LNCAP (cell line): ENCODE data around the gene CRAMP1.

ENCODE experiments used
- CTCF ChIP-seq: fragments of 450-650 bp; IDR thresholded peaks from 2 replicates; pipeline ENCODE4 v1.5.1; 2017; ENCODE audit warnings: mild to moderate bottlenecking

Gene CRAMP1

DNA sequence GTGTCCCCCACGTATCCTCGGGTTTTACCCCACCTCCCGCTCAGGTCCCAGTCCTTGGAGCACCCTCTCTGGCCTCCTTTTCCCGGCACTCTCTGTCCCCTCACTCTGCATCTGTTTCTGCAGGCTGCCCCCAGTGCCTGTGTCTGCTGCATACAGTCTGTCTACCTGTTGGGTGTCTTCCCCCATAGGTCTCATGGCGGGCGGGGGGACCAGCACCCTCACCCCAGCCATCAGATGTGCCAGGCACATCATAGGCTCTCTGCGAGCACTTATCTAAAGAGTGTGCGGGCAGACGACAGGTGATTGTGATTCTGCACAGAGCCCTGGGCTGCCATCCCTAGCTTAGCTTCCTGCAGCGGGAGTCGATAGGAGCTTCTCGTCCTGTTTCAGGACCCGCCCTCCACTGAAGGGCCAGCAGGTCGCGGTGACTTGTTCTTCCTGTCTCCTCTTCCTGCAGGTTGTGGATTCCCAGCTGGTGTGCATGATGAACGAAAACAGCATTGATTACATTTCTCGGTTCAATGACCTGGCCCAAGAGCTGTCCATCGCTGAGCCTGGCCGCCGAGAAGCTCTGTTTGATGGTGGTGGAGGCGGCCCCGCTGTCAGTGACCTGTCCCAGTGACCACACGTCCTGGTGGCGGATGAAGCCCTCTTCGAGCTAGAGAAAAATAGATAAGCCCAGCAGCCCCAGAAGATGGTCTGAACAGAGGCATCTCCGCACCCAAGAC is 61.4 kb downstream of the CRAMP1 start:
- TF ChIP-seq CTCF, result no peak

GRCh38 chr16:1674306-1674705 is 62.1 kb downstream of the CRAMP1 start:
- no peak for TF ChIP-seq CTCF

DNA sequence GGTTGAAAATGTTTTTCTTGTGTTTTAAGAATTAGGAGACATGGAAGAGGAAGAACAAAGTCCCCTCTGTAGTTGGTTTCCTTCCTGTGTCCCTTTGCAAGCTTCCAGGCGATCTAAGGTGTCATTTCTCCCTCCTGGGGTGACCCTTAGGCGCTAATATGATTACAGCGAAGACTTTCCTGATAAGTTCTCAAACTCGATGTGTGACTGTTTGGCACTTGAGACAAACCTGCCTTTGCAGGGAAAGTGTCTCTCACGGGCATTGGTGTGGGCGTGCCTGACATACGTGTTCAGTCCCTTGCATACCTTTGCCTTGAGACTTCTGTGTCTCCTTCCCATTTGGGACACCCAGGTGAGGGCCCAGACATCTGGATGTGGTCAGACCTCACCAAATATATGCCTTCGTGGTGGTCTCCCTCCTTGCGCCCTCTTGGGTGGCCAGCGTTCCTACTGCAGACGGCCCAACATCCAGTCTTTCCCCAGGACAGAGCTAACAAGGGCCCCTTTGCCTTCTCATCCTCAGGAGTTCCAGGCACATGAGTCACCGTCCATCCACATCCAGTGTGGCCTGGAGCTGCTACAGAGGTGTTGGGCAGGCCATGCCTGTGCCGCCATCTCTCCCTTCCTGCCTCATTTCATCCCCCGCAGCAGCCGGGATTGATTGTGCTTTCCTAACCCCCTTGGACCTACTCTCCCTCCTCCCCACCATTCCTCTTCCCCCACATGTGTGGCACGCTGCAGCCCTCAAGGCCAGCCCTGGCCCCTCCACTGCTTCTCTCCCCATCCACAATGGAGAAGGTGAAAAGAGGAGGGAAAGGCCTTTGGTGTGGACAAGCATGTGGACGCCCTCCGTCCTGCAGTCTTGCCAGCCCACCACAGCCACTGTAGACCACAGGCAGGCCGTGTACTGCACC is 62.8 kb downstream of the CRAMP1 start:
- no peak for TF ChIP-seq CTCF

GRCh38 chr16:1676661-1677060 is 64.5 kb downstream of the CRAMP1 start:
- no peak for TF ChIP-seq CTCF

DNA sequence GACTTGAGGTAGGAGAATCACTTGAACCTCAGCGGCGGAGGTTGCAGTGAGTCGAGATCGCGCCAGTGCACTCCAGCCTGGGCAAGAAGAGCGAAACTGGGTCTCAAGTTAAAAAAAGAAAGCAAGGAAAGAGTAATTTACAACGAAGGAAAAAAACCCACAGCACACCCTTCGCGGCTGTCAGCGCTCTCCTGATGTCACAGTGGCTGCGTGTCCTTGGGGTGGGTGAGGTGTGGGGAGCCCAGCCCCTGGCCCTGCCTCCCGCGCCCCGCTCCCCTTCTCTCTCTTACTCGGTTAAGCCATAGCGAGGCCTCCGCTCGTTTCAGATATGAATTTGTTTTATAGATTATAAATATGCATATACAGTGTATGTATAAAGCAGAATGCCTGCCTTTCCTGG is 65.2 kb downstream of the CRAMP1 start:
- no peak for TF ChIP-seq CTCF

GRCh38 chr16:1677942-1678499 is 65.9 kb downstream of the CRAMP1 start, which contains the start of gene JPT2:
Gene JPT2 (plus strand): TSS chr16:1678279. CDS start chr16:1678313, 34 bp downstream.
- TF ChIP-seq CTCF, result no peak

DNA sequence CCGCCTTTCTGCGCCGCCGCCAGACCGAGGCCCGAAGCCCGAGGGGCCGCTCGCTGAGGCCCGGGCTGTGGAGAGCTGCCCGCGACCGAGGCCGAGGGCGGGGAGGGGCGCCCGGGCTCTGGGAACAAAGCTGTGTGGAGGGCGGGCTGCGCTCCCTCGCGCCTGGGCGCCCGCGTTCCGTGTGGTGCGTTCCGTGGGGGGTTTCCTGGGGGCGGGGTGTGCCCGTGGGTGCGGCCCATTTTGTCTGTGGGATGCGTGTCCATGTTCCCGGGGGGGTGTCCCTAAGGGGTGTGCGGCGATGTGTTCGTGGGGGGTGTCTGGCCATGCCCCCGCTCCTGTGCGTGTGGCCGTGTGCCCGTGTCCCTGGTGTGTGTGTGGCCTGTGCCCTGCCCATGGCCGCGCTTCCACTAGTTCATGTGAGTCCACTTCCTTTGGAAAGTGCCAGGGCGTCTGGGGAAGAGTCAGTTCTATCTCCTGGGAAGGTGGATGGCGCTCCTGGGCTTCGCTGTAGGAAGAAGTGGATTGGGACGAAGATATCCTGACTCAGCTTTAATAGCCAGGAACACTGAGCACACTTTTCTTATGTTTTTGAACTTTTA is 66.4 kb downstream of the CRAMP1 start:
- TF ChIP-seq CTCF, result no peak
